Raji (cell line): ENCODE data around the gene BCL7C.

Experiments used
- POLR2A ChIP-seq: IDR thresholded peaks from 2 replicates; pipeline ENCODE4 v1.6.1; 2011; ENCODE audit warnings: low read depth, low read length, control low read depth; ENCODE audit not compliant: insufficient read depth

BCL7C gene

DNA sequence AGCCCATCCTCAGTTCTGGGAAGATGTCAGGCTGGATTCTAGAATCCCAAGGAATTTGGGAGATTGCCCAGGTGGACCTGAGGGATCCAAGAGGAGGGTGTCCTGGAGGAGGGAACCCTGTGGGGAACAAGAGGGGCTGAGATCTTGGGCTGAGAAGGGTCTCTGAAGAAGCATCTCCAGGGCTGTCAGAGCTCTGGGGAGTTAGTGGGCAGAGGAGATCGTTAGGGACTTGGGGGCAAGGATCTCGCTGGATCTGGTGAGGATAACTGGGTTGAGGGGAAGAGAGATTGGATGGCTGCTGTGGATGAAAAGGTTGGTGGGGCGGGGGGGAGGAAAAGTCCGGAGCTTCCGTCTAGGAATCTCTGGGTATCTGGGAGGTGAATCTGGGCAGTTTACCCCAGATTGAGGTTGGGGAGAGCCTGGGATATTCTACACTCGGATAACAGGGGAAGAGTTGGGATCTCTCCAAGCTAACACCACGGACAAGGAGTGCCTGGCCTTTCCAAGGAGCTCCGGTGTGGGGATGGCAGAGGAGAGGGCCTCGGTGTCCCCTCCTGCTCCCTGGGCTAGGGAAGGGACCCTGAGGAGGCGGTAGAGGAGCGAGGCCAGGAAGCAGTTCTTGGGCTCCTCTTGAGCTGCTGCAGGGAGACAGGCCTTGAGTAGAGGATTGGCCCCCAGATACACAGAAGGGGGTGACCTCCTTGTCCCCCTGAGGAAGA, 31.2 kb upstream of the BCL7C start:
- TF ChIP-seq POLR2A: no peak

DNA sequence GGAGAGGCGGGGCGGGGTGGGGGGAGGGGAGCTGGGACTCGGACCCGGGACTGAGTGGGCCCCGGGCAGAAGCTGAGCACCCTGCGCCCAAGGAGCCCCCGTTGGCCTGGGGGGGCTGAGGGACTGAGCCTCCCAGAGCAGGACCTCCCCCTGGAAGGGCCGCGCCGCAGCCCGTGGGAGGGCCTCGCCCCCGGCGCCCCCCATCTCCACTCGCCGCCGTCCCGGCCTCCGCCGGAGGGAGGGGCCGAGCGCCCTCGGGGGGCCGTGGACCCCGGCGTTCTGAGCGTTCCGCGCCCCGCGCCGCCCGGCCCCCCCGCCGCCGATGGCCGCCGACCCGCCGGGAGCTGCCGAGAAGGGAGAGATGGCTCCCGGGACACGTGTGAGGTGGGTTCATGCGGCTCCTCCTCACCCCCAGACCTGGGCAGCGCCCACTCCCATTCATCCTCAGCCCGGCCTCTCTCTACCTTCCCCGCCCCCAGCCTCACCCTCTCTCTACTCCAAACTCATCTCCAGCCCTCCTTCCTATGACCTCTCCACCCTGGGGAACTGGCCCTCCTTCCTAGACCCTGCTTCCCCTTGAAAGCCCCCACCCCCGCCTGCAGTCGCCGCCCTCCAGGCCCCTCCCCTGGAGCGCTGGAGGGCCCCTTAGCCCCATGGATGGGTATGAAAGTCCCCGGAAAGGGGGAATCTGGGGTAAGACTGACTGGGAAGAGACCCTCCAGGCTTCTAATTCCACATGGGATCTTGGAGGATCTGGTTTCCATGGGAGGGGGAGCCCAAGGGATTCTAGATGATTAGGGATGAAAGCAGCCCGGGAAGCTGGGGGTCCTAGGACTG, 30.4 kb upstream of the BCL7C start:
- 0 out of 2 replicates have a peak, but pooled peaks have one; percentile 27 for TF ChIP-seq POLR2A

DNA sequence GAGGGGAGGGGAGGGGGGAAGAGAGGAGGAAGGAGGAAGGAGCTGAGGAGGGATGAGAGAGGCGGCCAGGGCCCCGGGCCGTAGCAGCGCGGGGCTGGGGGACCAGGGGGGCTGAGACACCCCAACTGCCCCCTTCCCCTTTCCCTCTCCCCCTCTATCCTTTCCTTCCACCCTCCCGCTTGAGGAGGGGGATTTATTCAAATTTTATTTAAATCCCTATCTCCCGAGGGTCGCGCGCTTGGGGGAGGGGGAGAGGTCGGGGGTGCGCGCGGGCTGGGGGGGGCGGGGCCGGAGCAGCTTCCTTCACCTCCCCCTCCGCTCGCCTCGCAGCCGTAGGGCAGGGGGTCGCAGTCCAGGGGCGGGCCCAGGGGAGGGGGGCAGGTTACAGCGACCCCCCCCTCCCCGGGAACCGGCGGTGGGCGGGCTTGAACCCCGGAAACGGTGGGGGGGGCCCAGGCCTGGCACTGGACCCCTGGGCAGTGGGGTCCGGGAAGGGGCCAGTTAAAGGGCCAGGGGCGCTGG, 29.7 kb upstream of the BCL7C start, which contains the start of gene FBXL19:
FBXL19 (plus strand) TSS at position 19 of the 522 bp plus-strand sequence. CDS start 2,183 bp downstream, outside the sequence.
- TF ChIP-seq POLR2A: 0 out of 2 replicates have a peak, but pooled peaks have one; percentile 43

DNA sequence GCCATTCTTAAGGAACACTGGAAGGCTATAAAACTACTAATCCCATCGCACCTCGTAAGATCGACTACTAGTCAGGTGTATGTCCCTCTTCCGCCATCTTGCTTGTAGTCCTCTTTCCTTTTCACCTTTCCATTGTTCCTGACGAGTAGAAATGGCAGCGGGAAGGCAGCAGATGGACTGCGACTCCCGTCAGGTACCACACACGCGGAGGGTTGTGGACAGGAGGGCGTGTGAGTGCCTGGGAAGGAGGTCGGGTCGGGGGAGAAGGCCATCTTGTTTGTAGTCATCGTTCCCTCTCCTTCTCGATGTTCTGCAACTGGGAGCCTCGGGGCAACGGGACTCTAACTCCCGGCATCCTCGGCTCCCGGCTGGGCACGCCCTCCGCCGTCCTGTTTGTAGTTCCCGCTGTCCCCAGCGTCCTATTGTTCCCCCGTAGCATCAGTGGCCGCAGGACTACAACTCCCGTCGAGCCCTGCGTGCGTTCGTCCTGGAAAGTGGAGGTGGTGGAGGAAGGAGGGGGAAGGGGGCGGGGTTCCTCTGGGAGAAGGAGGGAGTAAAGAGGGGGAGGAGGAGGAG, 29.2 kb upstream of the BCL7C start:
- TF ChIP-seq POLR2A: 0 out of 2 replicates have a peak, but pooled peaks have one; percentile 47

DNA sequence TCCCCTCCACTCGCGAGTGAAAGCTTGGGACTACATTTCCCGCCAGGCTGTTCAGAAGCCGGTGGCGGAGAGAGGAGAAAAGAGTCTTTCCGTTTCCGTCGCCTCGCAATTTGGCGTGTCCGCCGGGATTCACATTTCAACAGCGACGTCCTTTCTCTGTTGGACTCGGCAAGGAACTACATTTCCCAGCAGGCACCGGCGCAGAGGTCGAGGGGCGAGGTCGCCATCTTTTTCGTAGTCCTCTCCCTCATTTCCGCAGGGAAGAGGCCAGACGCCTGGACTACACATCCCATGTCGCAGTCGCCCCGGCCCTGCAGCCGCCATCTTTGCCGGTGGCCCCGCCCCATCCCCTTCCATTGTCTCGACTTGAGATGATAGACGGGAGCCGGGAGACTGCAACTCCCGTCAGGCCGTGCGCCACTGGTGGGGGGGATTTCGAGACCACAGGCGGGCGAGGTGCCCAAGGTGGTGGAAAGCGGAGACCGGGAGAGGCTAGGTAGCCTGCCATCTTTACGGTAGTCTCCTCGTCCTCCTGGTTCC, 28.6 kb upstream of the BCL7C start:
- peak; percentile 48; the same call in 1 of the 2 replicates for TF ChIP-seq POLR2A

DNA sequence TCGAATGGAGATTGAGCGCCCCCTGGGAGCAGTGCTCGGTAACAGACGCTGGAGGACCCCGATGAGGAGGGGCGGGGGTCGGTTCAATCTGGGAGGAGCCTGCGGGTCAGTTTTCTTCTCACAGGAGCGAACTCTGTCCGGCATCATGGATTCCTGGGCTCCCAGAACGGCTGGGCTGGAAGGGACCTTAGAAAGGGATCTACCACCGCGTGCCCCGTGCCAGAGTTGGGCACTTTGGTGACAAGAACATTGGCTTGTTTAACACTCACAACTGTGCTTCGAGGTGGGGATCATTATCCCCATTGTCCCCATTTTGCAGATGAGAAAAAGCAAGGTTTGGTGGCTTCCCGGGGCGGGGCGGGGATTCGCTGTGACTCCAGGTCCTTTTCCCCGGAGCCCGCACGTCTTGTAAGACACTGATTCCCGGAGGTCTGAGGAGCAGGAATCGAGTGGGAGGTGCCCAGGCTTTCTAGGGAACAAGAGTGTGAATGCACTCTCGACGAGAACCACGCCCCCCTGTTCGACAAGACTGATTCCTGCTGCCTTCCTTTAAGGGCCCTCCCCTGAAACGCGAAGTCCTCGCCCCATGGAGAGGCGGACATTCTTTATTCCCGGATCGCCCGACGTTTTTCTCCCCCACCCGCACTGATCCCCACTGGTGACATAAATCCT, 28.0 kb upstream of the BCL7C start:
- 0 out of 2 replicates have a peak, but pooled peaks have one; percentile 22 for TF ChIP-seq POLR2A

DNA sequence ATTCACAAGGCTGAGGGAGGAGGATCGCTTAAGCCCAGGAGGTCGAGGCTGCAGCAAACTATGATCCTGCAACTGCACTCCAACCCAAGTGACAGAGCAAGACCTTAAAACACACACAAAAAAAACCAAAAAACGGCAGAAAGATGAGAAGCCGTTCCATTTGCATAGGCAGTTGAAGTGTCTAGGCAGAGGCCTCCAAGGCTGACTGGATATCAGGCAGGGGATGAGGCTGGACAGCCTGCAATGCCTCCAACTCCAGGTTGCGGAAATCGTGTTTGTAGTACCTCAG, 27.5 kb upstream of the BCL7C start:
- TF ChIP-seq POLR2A: no peak

DNA sequence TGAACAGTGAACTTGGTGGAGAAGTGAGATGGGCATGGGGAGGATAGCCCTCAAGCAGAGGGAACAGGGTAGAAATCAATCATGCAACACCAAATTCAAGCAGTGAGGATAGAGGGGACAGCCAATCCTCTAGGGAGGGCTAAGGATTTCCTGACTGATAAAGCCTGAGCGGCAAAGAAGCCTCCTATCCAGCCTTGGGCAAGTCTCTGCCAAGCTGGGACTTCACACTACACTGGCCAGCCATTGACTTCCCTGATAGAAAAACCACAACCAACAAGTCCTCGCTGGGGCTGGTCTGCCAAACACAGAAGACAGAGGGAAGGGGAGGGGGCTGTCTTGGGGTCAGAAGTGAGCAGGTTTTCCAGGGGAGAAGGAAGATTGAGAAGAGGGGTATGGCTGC, 27.0 kb upstream of the BCL7C start:
- TF ChIP-seq POLR2A: no peak

DNA sequence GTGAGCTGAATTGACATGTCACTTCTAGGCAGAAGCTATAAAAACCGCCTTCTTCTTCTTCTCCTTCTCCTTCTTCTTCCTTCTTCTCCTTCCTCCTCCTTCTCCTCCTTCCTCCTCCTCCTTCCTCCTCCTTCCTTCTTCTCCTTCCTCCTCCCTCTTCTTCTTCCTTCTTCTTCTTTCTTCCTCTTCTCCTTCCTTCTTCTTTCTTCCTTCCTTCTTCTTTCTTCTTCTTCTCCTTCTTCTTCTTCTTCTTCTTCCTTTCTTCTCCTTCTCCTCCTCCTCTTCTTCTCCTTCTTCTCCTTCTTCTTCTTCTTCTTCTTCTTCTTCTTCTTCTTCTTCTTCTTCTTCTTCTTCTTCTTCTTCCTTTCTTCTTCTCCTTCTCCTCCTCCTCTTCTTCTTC, 24.7 kb upstream of the BCL7C start:
- no peak for TF ChIP-seq POLR2A

DNA sequence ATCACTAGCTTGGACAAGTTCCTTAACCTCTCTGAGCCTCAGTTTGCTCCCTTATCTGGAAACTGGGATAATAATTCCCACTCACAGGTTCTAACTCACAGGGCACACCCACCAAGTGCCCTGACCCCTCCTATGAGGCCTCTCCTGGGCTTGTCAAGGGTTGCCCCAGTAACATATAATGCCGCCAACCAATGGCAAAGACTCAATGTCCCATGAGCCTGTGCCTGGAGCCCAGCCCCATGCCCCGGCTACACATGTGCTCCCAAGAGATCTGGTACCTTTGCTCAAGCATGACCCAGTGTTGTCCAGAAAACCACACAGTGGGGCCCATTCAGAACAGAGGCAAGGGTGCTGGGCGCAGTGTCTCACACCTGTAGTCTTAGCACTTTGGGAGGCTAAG, 21.0 kb upstream of the BCL7C start:
- TF ChIP-seq POLR2A: no peak

DNA sequence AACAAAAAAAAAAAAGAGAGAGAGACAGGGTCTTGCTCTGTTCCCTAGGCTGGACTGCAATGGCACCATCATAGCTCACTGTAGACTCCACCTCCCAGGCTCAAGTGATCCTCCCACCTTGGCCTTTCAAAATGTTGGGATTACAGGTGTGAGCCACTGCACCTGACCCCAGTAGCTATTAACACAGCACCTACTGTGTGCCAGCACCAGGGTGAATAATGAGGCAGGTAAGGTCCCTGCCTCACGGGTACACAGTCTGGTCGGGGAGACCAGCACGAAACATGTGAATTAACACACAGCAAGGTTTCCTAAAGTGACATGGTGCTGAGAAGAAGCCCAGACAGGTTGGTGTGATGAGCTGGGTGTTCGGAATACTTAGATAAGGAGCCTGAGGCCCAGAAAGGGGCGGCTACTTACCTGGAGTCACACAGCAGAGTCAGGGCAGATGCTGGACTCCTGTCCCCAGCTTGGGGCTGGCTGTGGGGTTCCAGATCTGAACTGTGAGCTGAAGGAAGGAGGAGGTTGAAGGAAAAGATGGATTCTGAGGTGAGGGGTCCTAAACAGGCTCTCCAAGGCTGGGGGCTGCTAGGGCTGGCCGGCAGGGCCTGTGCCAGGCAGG, 19.0 kb upstream of the BCL7C start:
- TF ChIP-seq POLR2A: no peak

DNA sequence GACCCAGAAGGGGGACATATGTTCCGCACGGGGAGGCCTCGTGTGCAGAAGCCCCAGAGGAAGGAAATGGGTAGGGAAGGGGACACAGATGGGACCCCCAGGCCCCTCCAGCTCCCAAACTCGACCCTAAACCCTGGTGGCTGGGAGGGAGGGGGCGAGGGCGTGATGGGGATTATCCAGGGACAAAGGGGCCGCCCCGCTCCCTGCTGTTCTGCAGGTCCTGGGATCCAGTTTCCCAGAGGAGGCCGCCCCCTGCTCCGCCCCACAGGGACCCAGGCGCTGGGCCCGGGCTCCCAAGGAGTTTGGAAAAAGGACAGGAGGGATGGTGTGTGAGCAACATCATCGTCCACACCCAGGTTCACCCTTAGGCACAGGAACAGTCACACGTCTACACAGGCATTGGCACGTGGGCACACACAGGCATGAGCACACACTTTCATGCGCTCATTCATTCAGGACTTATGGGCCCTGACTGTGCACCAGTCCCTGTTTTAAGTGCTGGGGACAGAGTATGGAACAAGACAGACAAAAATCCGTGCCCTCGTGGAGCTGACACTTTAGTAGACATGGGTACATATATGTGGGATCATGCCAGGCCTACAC, 16.7 kb upstream of the BCL7C start:
- no peak for TF ChIP-seq POLR2A

DNA sequence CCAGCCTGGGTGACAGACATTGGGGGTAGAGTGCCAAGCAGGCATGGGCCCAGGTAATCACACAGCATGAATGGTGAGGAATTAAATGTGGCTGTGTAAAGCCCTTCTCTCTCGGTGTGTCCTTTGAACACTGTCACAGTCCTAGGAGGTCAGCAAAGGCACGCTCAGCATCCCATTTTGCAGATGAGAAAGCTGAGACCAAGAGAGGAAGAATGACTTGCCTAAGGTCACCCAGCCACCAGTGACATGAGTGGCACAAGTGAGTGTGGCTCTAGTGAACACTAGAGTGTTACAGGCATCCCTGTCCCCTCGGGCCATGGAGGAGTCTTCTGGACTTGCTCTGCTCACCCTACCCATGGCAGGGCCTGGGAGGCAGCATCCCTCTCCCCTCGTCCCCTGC, 13.2 kb upstream of the BCL7C start:
- TF ChIP-seq POLR2A: no peak
